Measurements from ENCODE around the gene BMERB1. TPM values are rescaled to one million over a fixed set of nuclear protein-coding genes. Genes with fewer than 3 reads are reported as not detected.
"Not testable (repeated sequence)": the region's sequence is repeated elsewhere in the genome, so short reads cannot be mapped to it uniquely, and the experiment has no call there.

Gene BMERB1
- 75.3 TPM for total RNA-seq
- long read RNA-seq, transcript C16orf45-201 (6 exons, 2,404 nt) = major isoform, 197 of 218 reads
- long read RNA-seq, partial matches to known transcripts = 16 of 218 reads
- long read RNA-seq, other reads (novel, unspliced or antisense) = 5 of 218 reads

- Histone ChIP-seq H3K4me1 (peaks cover 28% of the 10 kb centered on the region), H3K27ac (replicated peaks) (peak within 1 kb of the TSS; percentile 76), H3K9me3 (replicated peaks) (no peaks in the 10 kb centered on the region), H3K4me3 (peak within 1 kb of the TSS; percentile 90), H3K36me3 (no peaks in the 10 kb centered on the region), H3K27me3 (ENCODE audit: low read depth) (peaks cover 11% of the 10 kb centered on the region)
- peak; percentile 74 for DNase-seq
- intact Hi-C loops (cut with micrococcal nuclease) = no loop called here
- TF ChIP-seq CTCF (IDR thresholded peaks at IDR 0.05; ENCODE audit: borderline replicate concordance) = no peak
Measured at GRCh38 chr16:15434425-15435215, at the start of gene BMERB1. BMERB1 (plus strand) TSS chr16:15434588; CDS start chr16:15434654, 66 bp downstream.

GRCh38 chr16:15388060-15388459 is 46.3 kb upstream of the BMERB1 start:
- DNase-seq; H3K9me3 ChIP-seq (replicated peaks); H3K4me3 ChIP-seq; intact Hi-C loops (cut with micrococcal nuclease); H3K27ac ChIP-seq (replicated peaks); H3K27me3 ChIP-seq (ENCODE audit: low read depth); H3K36me3 ChIP-seq; H3K4me1 ChIP-seq: not testable (repeated sequence)

- H3K4me3 ChIP-seq; H3K4me1 ChIP-seq; H3K27me3 ChIP-seq (ENCODE audit: low read depth); H3K36me3 ChIP-seq; intact Hi-C loops (cut with micrococcal nuclease); H3K9me3 ChIP-seq (replicated peaks); DNase-seq; H3K27ac ChIP-seq (replicated peaks): not testable (repeated sequence)
Measured at GRCh38 chr16:15389916-15390315, 44.5 kb upstream of the BMERB1 start.

- H3K4me1 ChIP-seq; H3K27ac ChIP-seq (replicated peaks); intact Hi-C loops (cut with micrococcal nuclease); H3K9me3 ChIP-seq (replicated peaks); DNase-seq; H3K4me3 ChIP-seq; H3K36me3 ChIP-seq: not testable (repeated sequence)
- H3K27me3 ChIP-seq (ENCODE audit: low read depth) = peaks cover 12% of the 10 kb centered on the region
Measured at GRCh38 chr16:15393025-15393424, 41.4 kb upstream of the BMERB1 start.

- peak; percentile 49 for DNase-seq
- intact Hi-C loops (cut with micrococcal nuclease); H3K36me3 ChIP-seq: not testable (repeated sequence)
Measured at GRCh38 chr16:15395631-15396508, 38.5 kb upstream of the BMERB1 start, which contains the start of gene MPV17L. MPV17L (plus strand) TSS chr16:15395754; CDS start chr16:15395898, 144 bp downstream.

GRCh38 chr16:15396509-15396829 is 37.9 kb upstream of the BMERB1 start:
- H3K36me3 ChIP-seq; H3K4me1 ChIP-seq; DNase-seq; intact Hi-C loops (cut with micrococcal nuclease); H3K9me3 ChIP-seq (replicated peaks): not testable (repeated sequence)
- Histone ChIP-seq H3K4me3 (peak overlapping the region; percentile 72), H3K27ac (replicated peaks) (peak overlapping the region; percentile 79), H3K27me3 (ENCODE audit: low read depth) (peaks cover 12% of the 10 kb centered on the region)

More at GRCh38 chr16:15395631-15396508, 38.5 kb upstream of the BMERB1 start, which contains the start of gene MPV17L:
- H3K4me3 ChIP-seq = peak within 1 kb of the TSS; percentile 72
- H3K27ac ChIP-seq (replicated peaks) = peak within 1 kb of the TSS; percentile 79
- not testable (repeated sequence) for H3K9me3 ChIP-seq (replicated peaks); H3K4me1 ChIP-seq
- peaks cover 12% of the 10 kb centered on the region for H3K27me3 ChIP-seq (ENCODE audit: low read depth)

- intact Hi-C loops (cut with micrococcal nuclease) = no loop called here
- no peak overlapping the region for H3K27ac ChIP-seq (replicated peaks)
Measured at GRCh38 chr16:15396948-15397594, 37.3 kb upstream of the BMERB1 start.

More at GRCh38 chr16:15396948-15397594, 37.3 kb upstream of the BMERB1 start:
- TF ChIP-seq CTCF (IDR thresholded peaks at IDR 0.05; ENCODE audit: borderline replicate concordance) = no peak
- DNase-seq = no peak
- Histone ChIP-seq H3K4me3 (no peak overlapping the region), H3K4me1 (peaks cover 6% of the 10 kb centered on the region), H3K9me3 (replicated peaks) (no peaks in the 10 kb centered on the region), H3K36me3 (peaks cover 2% of the 10 kb centered on the region), H3K27me3 (ENCODE audit: low read depth) (peaks cover 12% of the 10 kb centered on the region)
